HepG2 (cell line): ENCODE results near the gene GPC6.

Source experiments
- BCL6 ChIP-seq: IDR thresholded peaks from 2 replicates; pipeline ENCODE4 v1.6.1; 2016; ENCODE audit warnings: missing genetic modification reagents, missing compliant biosample characterization
- HOXA9 ChIP-seq: sonication (generic); formaldehyde crosslinking; IDR thresholded peaks from 2 replicates; pipeline ENCODE4 v1.8.1; 2022; ENCODE audit warnings: missing genetic modification reagents, mild to moderate bottlenecking, moderate library complexity, borderline replicate concordance
- TF ChIP-seq, protein P1 (sequence below): sonication (generic); formaldehyde crosslinking; conservative IDR thresholded peaks from 2 replicates; pipeline ENCODE4 v1.8.1; 2023; ENCODE audit warnings: missing genetic modification reagents

DNA sequence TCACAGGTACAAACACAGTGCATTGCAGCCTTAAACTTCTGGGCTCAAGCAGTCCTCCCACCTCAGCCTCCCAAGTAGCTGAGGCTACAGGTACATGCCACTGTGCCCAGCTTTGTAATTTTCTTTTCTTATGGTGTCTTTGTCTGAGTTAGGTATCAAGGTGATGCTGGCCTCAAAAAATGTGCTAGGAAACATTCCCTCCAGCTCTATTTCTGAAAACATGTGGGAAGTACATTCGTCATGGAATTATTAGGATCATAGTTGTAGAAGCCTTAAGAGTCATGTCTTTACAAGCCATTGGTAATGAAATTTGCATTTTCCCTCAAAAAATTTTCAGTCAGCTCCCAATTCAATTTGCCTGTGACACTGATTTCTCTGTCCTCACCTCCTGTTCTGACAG is 1021.3 kb downstream of the GPC6 start:
- TF ChIP-seq, protein P1, sequence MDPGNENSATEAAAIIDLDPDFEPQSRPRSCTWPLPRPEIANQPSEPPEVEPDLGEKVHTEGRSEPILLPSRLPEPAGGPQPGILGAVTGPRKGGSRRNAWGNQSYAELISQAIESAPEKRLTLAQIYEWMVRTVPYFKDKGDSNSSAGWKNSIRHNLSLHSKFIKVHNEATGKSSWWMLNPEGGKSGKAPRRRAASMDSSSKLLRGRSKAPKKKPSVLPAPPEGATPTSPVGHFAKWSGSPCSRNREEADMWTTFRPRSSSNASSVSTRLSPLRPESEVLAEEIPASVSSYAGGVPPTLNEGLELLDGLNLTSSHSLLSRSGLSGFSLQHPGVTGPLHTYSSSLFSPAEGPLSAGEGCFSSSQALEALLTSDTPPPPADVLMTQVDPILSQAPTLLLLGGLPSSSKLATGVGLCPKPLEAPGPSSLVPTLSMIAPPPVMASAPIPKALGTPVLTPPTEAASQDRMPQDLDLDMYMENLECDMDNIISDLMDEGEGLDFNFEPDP (CRISPR knock-in tag), result no peak
- TF ChIP-seq BCL6 (CRISPR knock-in tag) (no peak), HOXA9 (CRISPR knock-in tag) (no peak)
